Frontal cortex (tissue), 4 donors: ENCODE data around the gene NOTCH2. TPM values are rescaled to one million over a fixed set of nuclear protein-coding genes. Genes with fewer than 3 reads are reported as not detected.

Source experiments
- DNase-seq, 2 donors: peaks; one replicate each; pipeline ENCODE4 v3.0.0; 2012; ENCODE audit warnings: low spot score in 2 of 2
- FAIRE-seq: peaks from 2 replicates; lab custom pipeline; 2012; peaks lifted over from hg19 to GRCh38; lab: Jason Lieb, UNC
- total RNA-seq: library from RNA; depleted of rRNA; stranded (reverse); fragments of >200 nt; gene quantifications from one replicate; pipeline ENCODE4 v1.2.3, GENCODE V29; 2014
- donor health status: control.
- donor health status: control.
- donor health status: control.

NOTCH2 gene
- total RNA-seq, 1 donor from 2014 or later, result 21.2 TPM

GRCh38 chr1:119953266-119953998 is 116.0 kb downstream of the NOTCH2 start:
- no peak for FAIRE-seq
- no peak for DNase-seq

GRCh38 chr1:119952496-119952895 is 117.0 kb downstream of the NOTCH2 start:
- DNase-seq (no peak), FAIRE-seq (no peak)

GRCh38 chr1:119948342-119949214 is 120.9 kb downstream of the NOTCH2 start:
- FAIRE-seq (no peak), DNase-seq (peak in 1 of 2 donors; percentile 17)

- DNase-seq, result no peak
- FAIRE-seq, result no peak
Measured at GRCh38 chr1:119947468-119947867, 122.0 kb downstream of the NOTCH2 start.

- DNase-seq (no peak), FAIRE-seq (no peak)
Measured at GRCh38 chr1:119946724-119947123, 122.7 kb downstream of the NOTCH2 start.

GRCh38 chr1:119943216-119943615 is 126.2 kb downstream of the NOTCH2 start:
- DNase-seq, result no peak
- no peak for FAIRE-seq

- DNase-seq, result no peak
- FAIRE-seq, result no peak
Measured at GRCh38 chr1:119941392-119941791, 128.1 kb downstream of the NOTCH2 start.

- DNase-seq (no peak), FAIRE-seq (no peak)
Measured at GRCh38 chr1:119940697-119941096, 128.8 kb downstream of the NOTCH2 start.

- DNase-seq, result no peak
- FAIRE-seq, result no peak
Measured at GRCh38 chr1:119937198-119937597, 132.3 kb downstream of the NOTCH2 start.

- DNase-seq (no peak), FAIRE-seq (no peak)
Measured at GRCh38 chr1:119935915-119936314, 133.5 kb downstream of the NOTCH2 start.

- FAIRE-seq (no peak), DNase-seq (no peak)
Measured at GRCh38 chr1:119935373-119935772, 134.1 kb downstream of the NOTCH2 start.

- no peak for FAIRE-seq
Measured at GRCh38 chr1:119933397-119933796, 136.1 kb downstream of the NOTCH2 start.

GRCh38 chr1:119929643-119930315 is 139.7 kb downstream of the NOTCH2 start:
- DNase-seq, result no peak

More at GRCh38 chr1:119933397-119933796, 136.1 kb downstream of the NOTCH2 start:
- no peak for DNase-seq

GRCh38 chr1:119926553-119926952 is 142.9 kb downstream of the NOTCH2 start:
- FAIRE-seq (no peak), DNase-seq (no peak)

More at GRCh38 chr1:119929643-119930315, 139.7 kb downstream of the NOTCH2 start:
- no peak for FAIRE-seq

GRCh38 chr1:119924948-119925898 is 144.2 kb downstream of the NOTCH2 start:
- no peak for DNase-seq
- FAIRE-seq, result no peak

- DNase-seq (no peak), FAIRE-seq (no peak)
Measured at GRCh38 chr1:119920104-119920968, 149.1 kb downstream of the NOTCH2 start.

GRCh38 chr1:119919241-119919640 is 150.2 kb downstream of the NOTCH2 start:
- FAIRE-seq (no peak), DNase-seq (no peak)

- FAIRE-seq, result no peak
Measured at GRCh38 chr1:119918301-119918700, 151.2 kb downstream of the NOTCH2 start.

More at GRCh38 chr1:119918301-119918700, 151.2 kb downstream of the NOTCH2 start:
- no peak for DNase-seq
